Upper lobe of right lung (tissue), 1 donor: Measurements from ENCODE around the gene EGLN2. TPM values are rescaled to one million over a fixed set of nuclear protein-coding genes. Genes with fewer than 3 reads are reported as not detected.
"Not testable (repeated sequence)": the region's sequence is repeated elsewhere in the genome, so short reads cannot be mapped to it uniquely, and the experiment has no call there.

Experiments used
- ATAC-seq: fragments of 200-7000 bp; cut with Tn5 transposase; one replicate; pipeline ENCODE4 v1.9.1; 2020; ENCODE audit warnings: mild to moderate bottlenecking, moderate library complexity
- DNase-seq: peaks from one replicate; pipeline ENCODE4 v3.0.0-alpha.2; 2020
- H3K27ac ChIP-seq: fragments of 200-600 bp; one replicate; pipeline ENCODE4 v1.8.0; 2022
- H3K27me3 ChIP-seq: fragments of 200-600 bp; one replicate; pipeline ENCODE4 v1.8.0; 2022; ENCODE audit warnings: mild to moderate bottlenecking
- H3K36me3 ChIP-seq: fragments of 200-600 bp; one replicate; pipeline ENCODE4 v1.8.0; 2022
- H3K4me1 ChIP-seq: fragments of 200-600 bp; one replicate; pipeline ENCODE4 v1.8.0; 2022
- H3K4me3 ChIP-seq: fragments of 200-600 bp; one replicate; pipeline ENCODE4 v1.8.0; 2022; ENCODE audit warnings: mild to moderate bottlenecking
- H3K9me3 ChIP-seq: fragments of 200-600 bp; one replicate; pipeline ENCODE4 v1.8.0; 2022
- CTCF ChIP-seq: fragments of 200-600 bp; IDR thresholded peaks from one replicate; pipeline ENCODE4 v1.8.0; 2022; ENCODE audit warnings: antibody characterized with exemption
- intact Hi-C: fragments of 100-400 bp; cut with DNase I; formaldehyde crosslinking; loops from one replicate; pipeline ENCODE4 v1.11.0; 2022
- total RNA-seq: library from RNA; stranded (reverse); fragmentation: NEBNext Ultra II Directional; extraction: Animal tissue kit (Norgen Biotek cat#: 25700); gene quantifications from one replicate; pipeline ENCODE4 v1.2.1, GENCODE V29; 2021
- donor health status: DM: no; HTN: yes; CAD: no; lungs with severe emphysema.

Gene EGLN2
- total RNA-seq, 1 donor from 2014 or later, result 173 TPM

DNA sequence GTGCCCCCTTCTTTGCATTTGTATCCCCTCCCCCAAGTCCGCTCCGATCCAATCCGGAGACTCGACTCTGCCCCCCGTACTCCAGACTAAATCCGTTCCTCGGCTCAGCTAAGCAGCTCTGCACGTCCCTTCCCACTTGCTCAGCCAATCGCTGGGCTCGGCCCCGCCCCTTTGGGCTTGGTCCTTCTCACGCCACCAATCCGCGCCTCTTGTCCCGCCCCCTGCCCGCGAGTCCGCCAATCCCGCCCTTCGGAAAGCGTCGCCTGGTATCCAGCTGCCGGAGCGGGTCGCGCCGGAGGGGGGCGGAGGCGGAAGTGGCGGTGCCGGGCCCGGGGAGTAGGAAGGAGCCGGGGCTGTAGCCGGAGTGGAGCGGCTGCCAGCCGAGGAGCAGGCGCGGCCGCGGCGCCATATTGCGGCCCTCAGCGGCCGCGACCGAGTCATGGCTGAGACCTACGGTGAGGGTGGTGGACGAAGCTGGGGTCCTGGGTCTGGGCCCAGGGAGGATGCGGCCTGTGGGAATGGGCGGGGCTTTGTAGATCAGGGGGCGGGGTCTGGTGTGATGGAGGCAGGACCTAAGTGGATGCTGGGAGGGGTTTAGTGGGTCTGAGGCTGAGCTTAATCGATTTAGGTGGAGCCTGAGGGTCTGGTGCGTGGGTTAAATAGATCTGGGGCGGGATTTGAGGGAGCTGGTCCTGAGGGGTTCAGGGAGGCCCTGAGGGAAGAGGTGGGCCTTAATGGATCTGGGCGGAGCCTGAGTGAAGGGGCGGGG is 20.9 kb upstream of the EGLN2 start, which contains the start of gene RAB4B:
RAB4B (plus strand) TSS at position 311 of the 769 bp plus-strand sequence; CDS start at position 440, 129 bp downstream.
- Histone ChIP-seq H3K4me3 (peak within 1 kb of the TSS; percentile 81), H3K9me3 (no peaks in the 10 kb centered on the region), H3K27me3 (no peaks in the 10 kb centered on the region), H3K4me1 (peaks cover 14% of the 10 kb centered on the region), H3K36me3 (no peaks in the 10 kb centered on the region), H3K27ac (peak within 1 kb of the TSS; percentile 97)
- TF ChIP-seq CTCF, result no peak
- peak; percentile 100 for DNase-seq
- intact Hi-C loops, result no loop called here
- peak; percentile 95 for ATAC-seq

GRCh38 chr19:40778706-40779284 is 20.2 kb upstream of the EGLN2 start:
- TF ChIP-seq CTCF, result no peak
- ATAC-seq, result no peak

GRCh38 chr19:40780582-40780981 is 18.4 kb upstream of the EGLN2 start:
- peaks cover 9% of the 10 kb centered on the region for H3K36me3 ChIP-seq
- TF ChIP-seq CTCF, result no peak
- peaks cover 14% of the 10 kb centered on the region for H3K4me1 ChIP-seq
- no peak overlapping the region for H3K4me3 ChIP-seq
- ATAC-seq (no peak), DNase-seq (no peak)
- intact Hi-C loops, result no loop called here
- H3K9me3 ChIP-seq, result no peaks in the 10 kb centered on the region
- no peaks in the 10 kb centered on the region for H3K27me3 ChIP-seq
- no peak overlapping the region for H3K27ac ChIP-seq

More at GRCh38 chr19:40778706-40779284, 20.2 kb upstream of the EGLN2 start:
- Histone ChIP-seq H3K36me3 (no peaks in the 10 kb centered on the region), H3K27me3 (no peaks in the 10 kb centered on the region), H3K4me1 (peaks cover 14% of the 10 kb centered on the region), H3K9me3 (no peaks in the 10 kb centered on the region), H3K27ac (peak overlapping the region; percentile 97), H3K4me3 (peak overlapping the region; percentile 81)
- DNase-seq, result no peak
- intact Hi-C loops, result no loop called here

DNA sequence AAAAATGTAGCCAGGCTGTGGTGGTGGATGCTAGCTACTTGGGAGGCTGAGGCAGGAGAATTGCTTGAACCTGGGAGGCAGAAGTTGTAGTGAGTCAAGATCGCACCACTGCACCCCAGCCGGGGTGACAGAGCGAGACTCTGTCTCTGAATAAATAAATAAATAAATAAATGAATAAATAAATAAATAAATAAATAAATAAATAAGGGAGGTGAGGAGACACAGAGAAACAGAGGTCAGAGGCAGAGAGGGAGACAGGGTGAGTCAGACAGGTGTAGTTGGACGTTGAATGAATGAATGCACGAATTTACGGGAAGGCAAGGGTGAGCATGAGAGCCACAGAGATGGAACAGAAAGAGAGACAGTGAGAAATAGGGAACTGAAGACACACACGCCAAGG is 17.9 kb upstream of the EGLN2 start:
- no peak overlapping the region for H3K27ac ChIP-seq
- H3K27me3 ChIP-seq, result no peaks in the 10 kb centered on the region
- ATAC-seq, result no peak
- DNase-seq, result no peak
- intact Hi-C loops, result no loop called here
- H3K4me1 ChIP-seq, result peaks cover 14% of the 10 kb centered on the region
- no peak overlapping the region for H3K4me3 ChIP-seq
- TF ChIP-seq CTCF, result no peak
- peaks cover 9% of the 10 kb centered on the region for H3K36me3 ChIP-seq
- H3K9me3 ChIP-seq, result no peaks in the 10 kb centered on the region

DNA sequence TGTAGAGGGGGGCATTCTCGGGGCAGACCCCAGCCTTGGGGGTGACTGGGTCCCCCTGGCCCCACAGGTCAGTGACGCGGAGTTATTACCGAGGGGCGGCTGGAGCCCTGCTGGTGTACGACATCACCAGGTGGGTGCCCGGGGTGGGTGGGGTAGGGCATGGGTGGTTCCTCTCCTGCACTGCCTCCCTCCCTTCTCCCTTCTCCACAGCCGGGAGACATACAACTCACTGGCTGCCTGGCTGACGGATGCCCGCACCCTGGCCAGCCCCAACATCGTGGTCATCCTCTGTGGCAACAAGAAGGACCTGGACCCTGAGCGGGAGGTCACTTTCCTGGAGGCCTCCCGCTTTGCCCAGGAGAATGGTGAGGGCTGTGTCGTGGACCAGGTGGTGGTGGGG is 15.3 kb upstream of the EGLN2 start:
- H3K27ac ChIP-seq, result no peak overlapping the region
- H3K27me3 ChIP-seq, result no peaks in the 10 kb centered on the region
- H3K9me3 ChIP-seq, result no peaks in the 10 kb centered on the region
- peaks cover 6% of the 10 kb centered on the region for H3K4me1 ChIP-seq
- TF ChIP-seq CTCF, result no peak
- DNase-seq, result no peak
- no peak overlapping the region for H3K4me3 ChIP-seq
- ATAC-seq, result no peak
- peaks cover 9% of the 10 kb centered on the region for H3K36me3 ChIP-seq
- intact Hi-C loops, result no loop called here

DNA sequence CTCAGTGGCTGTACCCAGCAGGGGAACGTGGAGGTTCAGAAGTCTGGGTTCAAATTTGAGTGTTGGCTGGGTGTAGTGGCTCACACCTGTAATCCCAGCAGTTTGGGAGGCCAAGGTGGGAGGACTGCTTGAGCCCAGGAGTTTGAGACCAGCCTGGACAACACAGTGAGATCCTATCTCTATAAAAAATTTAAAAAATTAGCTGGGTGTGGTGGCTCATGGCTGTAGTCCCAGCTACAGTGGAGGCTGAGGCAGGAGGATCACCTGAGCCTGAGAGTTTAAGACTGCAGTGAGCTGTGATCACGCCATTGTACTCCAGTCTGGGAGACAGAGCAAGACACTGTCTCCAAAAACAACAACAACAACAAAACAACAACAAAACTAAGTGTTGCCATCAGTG is 14.8 kb upstream of the EGLN2 start:
- ATAC-seq, H3K27me3 ChIP-seq, intact Hi-C loops, H3K27ac ChIP-seq, H3K4me1 ChIP-seq, H3K36me3 ChIP-seq, H3K9me3 ChIP-seq, DNase-seq, H3K4me3 ChIP-seq: not testable (repeated sequence)
